Central memory CD8-positive, alpha-beta T cell (primary cell): ENCODE measurements around the gene MIA3.
A peak's percentile ranks its signal among the peaks of the same experiment; 100 is the strongest.

Experiments used
- ATAC-seq: fragments of 150-1000 bp; cut with Tn5 transposase; replicated peaks from 2 replicates; pipeline ENCODE4 v1.10.0; 2022; ENCODE audit warnings: mild to moderate bottlenecking, moderate FRiP score, moderate number of reproducible peaks; ENCODE audit not compliant: poor library complexity, severe bottlenecking; ENCODE audit errors: extremely low read depth
- DNase-seq, 2 donors: peaks; one replicate each; pipeline ENCODE4 v3.0.0; 2021; ENCODE audit warnings: low spot score in 2 of 2
- H3K27ac Mint-ChIP-seq: one replicate; pipeline ENCODE4 v1.8.0; 2022; ENCODE audit warnings: low read depth, mild to moderate bottlenecking, moderate library complexity, mixed read lengths
- H3K27me3 Mint-ChIP-seq: one replicate; pipeline ENCODE4 v1.8.0; 2022; ENCODE audit warnings: mixed read lengths
- H3K36me3 Mint-ChIP-seq: one replicate; pipeline ENCODE4 v1.8.0; 2022; ENCODE audit warnings: mild to moderate bottlenecking, moderate library complexity, mixed read lengths; ENCODE audit not compliant: insufficient read depth
- H3K4me1 Mint-ChIP-seq: one replicate; pipeline ENCODE4 v1.8.0; 2022; ENCODE audit warnings: mixed read lengths
- H3K4me3 Mint-ChIP-seq: one replicate; pipeline ENCODE4 v1.8.0; 2022; ENCODE audit warnings: mild to moderate bottlenecking, moderate library complexity, mixed read lengths
- H3K9me3 Mint-ChIP-seq: one replicate; pipeline ENCODE4 v1.8.0; 2022; ENCODE audit warnings: mixed read lengths

MIA3 gene

GRCh38 chr1:222629921-222630535 lies 12.1 kb downstream of the MIA3 start:
- Mint-ChIP-seq H3K27ac (no peak overlapping the region), H3K36me3 (peaks cover 37% of the 10 kb centered on the region), H3K27me3 (no peaks in the 10 kb centered on the region), H3K4me1 (peaks cover 5% of the 10 kb centered on the region), H3K9me3 (no peaks in the 10 kb centered on the region), H3K4me3 (no peak overlapping the region)
- no peak for DNase-seq
- ATAC-seq = no peak

- Mint-ChIP-seq H3K4me1 (peaks cover 5% of the 10 kb centered on the region), H3K36me3 (peaks cover 32% of the 10 kb centered on the region), H3K9me3 (no peaks in the 10 kb centered on the region), H3K27ac (no peak overlapping the region), H3K27me3 (no peaks in the 10 kb centered on the region), H3K4me3 (no peak overlapping the region)
- DNase-seq (no peak), ATAC-seq (no peak)
Measured at GRCh38 chr1:222631611-222632208, 13.8 kb downstream of the MIA3 start.

GRCh38 chr1:222632749-222633148 lies 14.9 kb downstream of the MIA3 start:
- H3K9me3 Mint-ChIP-seq = no peaks in the 10 kb centered on the region
- DNase-seq (no peak), ATAC-seq (no peak)
- H3K36me3 Mint-ChIP-seq = peaks cover 29% of the 10 kb centered on the region
- H3K27ac Mint-ChIP-seq = no peak overlapping the region
- no peaks in the 10 kb centered on the region for H3K27me3 Mint-ChIP-seq
- H3K4me1 Mint-ChIP-seq = peaks cover 5% of the 10 kb centered on the region
- H3K4me3 Mint-ChIP-seq = no peak overlapping the region

GRCh38 chr1:222634180-222635013 lies 16.5 kb downstream of the MIA3 start:
- no peak overlapping the region for H3K4me3 Mint-ChIP-seq
- peaks cover 26% of the 10 kb centered on the region for H3K36me3 Mint-ChIP-seq
- peak; percentile 35 to 74 for DNase-seq
- H3K27ac Mint-ChIP-seq = no peak overlapping the region
- no peaks in the 10 kb centered on the region for H3K9me3 Mint-ChIP-seq
- ATAC-seq = peak; percentile 81
- H3K4me1 Mint-ChIP-seq = peaks cover 5% of the 10 kb centered on the region
- H3K27me3 Mint-ChIP-seq = no peaks in the 10 kb centered on the region

- ATAC-seq (no peak), DNase-seq (no peak)
- Mint-ChIP-seq H3K9me3 (no peaks in the 10 kb centered on the region), H3K4me1 (peaks cover 22% of the 10 kb centered on the region), H3K27ac (no peak overlapping the region), H3K36me3 (peaks cover 29% of the 10 kb centered on the region), H3K27me3 (no peaks in the 10 kb centered on the region), H3K4me3 (no peak overlapping the region)
Measured at GRCh38 chr1:222641269-222641948, 23.5 kb downstream of the MIA3 start.

GRCh38 chr1:222642468-222642867 lies 24.6 kb downstream of the MIA3 start:
- no peak overlapping the region for H3K4me3 Mint-ChIP-seq
- H3K4me1 Mint-ChIP-seq = peaks cover 22% of the 10 kb centered on the region
- DNase-seq = no peak
- no peaks in the 10 kb centered on the region for H3K27me3 Mint-ChIP-seq
- H3K36me3 Mint-ChIP-seq = peaks cover 30% of the 10 kb centered on the region
- no peak overlapping the region for H3K27ac Mint-ChIP-seq
- no peak for ATAC-seq
- no peaks in the 10 kb centered on the region for H3K9me3 Mint-ChIP-seq

DNA sequence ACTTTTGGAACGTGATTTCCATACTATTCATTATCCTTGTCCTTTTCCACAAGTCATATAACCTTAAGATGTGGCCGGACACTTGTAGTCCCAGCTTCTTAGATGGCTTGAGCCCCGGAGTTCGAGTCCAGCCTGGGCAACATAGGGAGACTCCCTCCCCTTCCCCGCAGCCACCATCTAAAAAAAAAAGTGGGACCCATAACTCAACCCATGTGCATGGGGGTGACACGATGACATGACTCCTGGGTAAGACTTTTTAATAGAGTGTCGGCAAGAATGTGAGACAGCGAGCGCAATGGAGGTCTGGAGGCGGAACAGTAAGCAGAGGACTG lies 25.7 kb downstream of the MIA3 start:
- DNase-seq (no peak), ATAC-seq (peak; percentile 25)
- H3K4me1 Mint-ChIP-seq = peaks cover 22% of the 10 kb centered on the region
- H3K4me3 Mint-ChIP-seq = peak overlapping the region; percentile 96
- H3K9me3 Mint-ChIP-seq = no peaks in the 10 kb centered on the region
- peak overlapping the region; percentile 99 for H3K27ac Mint-ChIP-seq
- H3K27me3 Mint-ChIP-seq = no peaks in the 10 kb centered on the region
- peaks cover 28% of the 10 kb centered on the region for H3K36me3 Mint-ChIP-seq

GRCh38 chr1:222643938-222644635 lies 26.2 kb downstream of the MIA3 start:
- H3K36me3 Mint-ChIP-seq = peaks cover 30% of the 10 kb centered on the region
- H3K4me3 Mint-ChIP-seq = peak overlapping the region; percentile 96
- peak overlapping the region; percentile 99 for H3K27ac Mint-ChIP-seq
- ATAC-seq (peak; percentile 93), DNase-seq (peak; percentile 93 to 98)
- H3K9me3 Mint-ChIP-seq = no peaks in the 10 kb centered on the region
- peaks cover 22% of the 10 kb centered on the region for H3K4me1 Mint-ChIP-seq
- H3K27me3 Mint-ChIP-seq = no peaks in the 10 kb centered on the region

DNA sequence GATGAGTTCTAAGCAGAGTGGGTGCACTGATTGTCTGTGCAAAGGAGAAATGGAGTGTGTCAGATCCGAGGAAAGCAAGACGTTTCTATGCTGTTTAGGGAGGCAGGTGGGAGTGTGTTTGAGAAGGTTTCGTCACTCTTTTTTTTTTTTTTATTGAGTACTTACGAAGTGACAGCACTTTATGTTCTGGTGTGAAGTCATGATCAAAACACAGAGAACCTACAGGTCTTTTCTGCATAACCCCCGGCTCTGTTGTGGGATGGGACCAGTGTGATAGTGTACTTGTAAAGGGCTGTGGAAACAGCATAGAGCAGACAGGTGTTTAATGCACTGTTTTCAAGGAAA lies 26.7 kb downstream of the MIA3 start:
- H3K4me3 Mint-ChIP-seq = peak overlapping the region; percentile 96
- DNase-seq (no peak), ATAC-seq (peak; percentile 61)
- H3K4me1 Mint-ChIP-seq = peaks cover 22% of the 10 kb centered on the region
- no peaks in the 10 kb centered on the region for H3K9me3 Mint-ChIP-seq
- peaks cover 30% of the 10 kb centered on the region for H3K36me3 Mint-ChIP-seq
- peak overlapping the region; percentile 99 for H3K27ac Mint-ChIP-seq
- no peaks in the 10 kb centered on the region for H3K27me3 Mint-ChIP-seq

DNA sequence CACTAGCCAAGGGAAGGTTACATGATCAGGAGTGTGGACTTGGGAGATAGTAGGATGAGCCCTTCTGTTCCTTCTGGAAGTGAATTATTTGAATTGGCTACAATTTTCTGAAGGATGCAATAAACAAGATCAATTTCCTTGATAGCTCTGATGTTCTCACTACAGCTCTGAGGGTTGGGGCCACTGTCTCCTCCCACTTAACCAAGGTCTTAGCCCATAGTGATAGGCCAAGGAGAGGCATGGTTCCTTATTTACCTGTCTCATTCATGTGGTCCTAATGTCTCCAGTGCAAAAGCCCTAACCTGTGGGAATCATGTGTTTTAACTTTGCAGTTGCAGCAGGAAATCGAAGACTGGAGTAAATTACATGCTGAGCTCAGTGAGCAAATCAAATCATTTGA lies 34.8 kb downstream of the MIA3 start:
- Mint-ChIP-seq H3K4me3 (no peak overlapping the region), H3K36me3 (peaks cover 71% of the 10 kb centered on the region), H3K27ac (peak overlapping the region; percentile 99)

DNA sequence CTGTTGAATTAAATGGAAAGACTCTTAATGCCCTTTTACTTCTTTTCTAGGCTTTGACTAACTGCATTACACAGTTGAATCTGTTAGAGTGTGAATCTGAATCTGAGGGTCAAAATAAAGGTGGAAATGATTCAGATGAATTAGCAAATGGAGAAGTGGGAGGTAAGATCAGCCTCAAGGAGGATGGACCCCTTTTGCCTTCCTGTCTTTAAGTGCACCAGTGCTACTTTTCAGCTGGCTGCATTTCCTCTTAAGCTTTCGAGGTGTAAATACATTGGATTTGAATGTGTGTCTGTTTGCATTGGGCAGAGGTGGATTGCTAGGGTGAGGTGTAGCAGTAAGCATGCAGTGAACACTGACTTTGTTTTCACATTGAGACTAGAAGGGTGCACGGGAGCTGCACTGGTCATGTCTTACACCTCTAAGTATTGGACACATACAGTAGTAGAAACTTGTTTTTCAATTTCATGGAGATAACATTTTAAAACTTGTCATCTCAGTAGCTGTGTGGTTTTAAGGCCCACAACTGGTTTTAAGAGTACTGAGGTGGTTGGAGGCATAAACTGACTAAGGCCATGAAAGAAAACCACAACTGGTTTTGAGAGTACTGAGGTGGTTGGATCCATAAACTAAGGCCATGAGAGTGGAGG lies 35.4 kb downstream of the MIA3 start:
- ATAC-seq = no peak

More for the DNA sequence above, 34.8 kb downstream of the MIA3 start:
- Mint-ChIP-seq H3K4me1 (peaks cover 44% of the 10 kb centered on the region), H3K27me3 (no peaks in the 10 kb centered on the region), H3K9me3 (no peaks in the 10 kb centered on the region)
- DNase-seq = no peak
- no peak for ATAC-seq

DNA sequence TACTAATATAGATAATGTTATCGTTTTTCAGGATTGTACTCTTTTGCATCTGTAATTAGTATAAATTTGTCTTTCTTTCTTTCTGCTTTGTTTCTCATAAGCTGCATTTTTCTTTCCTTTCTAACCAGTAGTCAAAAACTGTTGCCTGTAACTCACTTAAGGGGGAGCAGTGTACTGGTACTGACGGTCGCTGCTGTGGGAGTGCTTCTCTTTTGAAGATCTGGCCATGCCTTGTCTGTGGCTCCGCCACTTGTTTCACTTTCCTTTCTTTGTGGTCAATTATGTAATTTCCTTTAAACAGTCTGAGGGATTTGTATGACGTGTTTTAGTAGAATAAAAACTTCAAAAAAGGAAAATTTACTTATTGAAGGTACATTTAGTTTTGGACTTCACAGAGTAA lies 37.0 kb downstream of the MIA3 start:
- Mint-ChIP-seq H3K27me3 (no peaks in the 10 kb centered on the region), H3K4me3 (peak overlapping the region; percentile 49), H3K9me3 (no peaks in the 10 kb centered on the region), H3K27ac (peak overlapping the region; percentile 99), H3K4me1 (peaks cover 49% of the 10 kb centered on the region), H3K36me3 (peaks cover 85% of the 10 kb centered on the region)
- ATAC-seq (peak; percentile 99), DNase-seq (peak; percentile 43 to 74)

More for the DNA sequence above, 35.4 kb downstream of the MIA3 start:
- Mint-ChIP-seq H3K4me1 (peaks cover 47% of the 10 kb centered on the region), H3K9me3 (no peaks in the 10 kb centered on the region), H3K4me3 (no peak overlapping the region), H3K27me3 (no peaks in the 10 kb centered on the region), H3K27ac (peak overlapping the region; percentile 99), H3K36me3 (peaks cover 72% of the 10 kb centered on the region)
- no peak for DNase-seq
